ENCODE measurements around the gene ST6GALNAC5.

GRCh38 chr1:76867342-76868130 is at the start of gene ST6GALNAC5:
- no peak for TF ChIP-seq POLR2AphosphoS5 (IDR thresholded peaks at IDR 0.05)
- no peak for TF ChIP-seq CTCF (IDR thresholded peaks at IDR 0.05)
